Mesenchymal stem cell (in vitro differentiated cells and primary cell): ENCODE data around the gene RAD51. TPM values are rescaled to one million over a fixed set of nuclear protein-coding genes. Genes with fewer than 3 reads are reported as not detected.

Experiments used
- DNase-seq: peaks from one replicate; pipeline ENCODE4 v3.0.0-alpha.2; 2013
- H2AFZ ChIP-seq: one replicate; pipeline ENCODE4 v1.6.1; 2013; ENCODE audit warnings: low read depth, mild to moderate bottlenecking, control low read depth, inconsistent platforms, low read length, moderate library complexity
- H2AK5ac ChIP-seq: 2 replicates; pipeline ENCODE4 v1.6.1; 2013; ENCODE audit warnings: low read length, moderate library complexity, mild to moderate bottlenecking, inconsistent platforms; ENCODE audit not compliant: severe bottlenecking
- H2BK120ac ChIP-seq: one replicate; pipeline ENCODE4 v1.6.1; 2013; ENCODE audit warnings: low read depth, mild to moderate bottlenecking, inconsistent platforms, low read length, moderate library complexity
- H2BK12ac ChIP-seq, 2 experiments: one replicate each; pipeline ENCODE4 v1.6.1; 2013; ENCODE audit warnings: inconsistent platforms in 2 of 2, low read length in 2 of 2, mild to moderate bottlenecking in 2 of 2, moderate library complexity in 2 of 2, control low read depth in 1 of 2
- H2BK15ac ChIP-seq: one replicate; pipeline ENCODE4 v1.6.1; 2013; ENCODE audit warnings: mild to moderate bottlenecking, low read depth, inconsistent platforms; ENCODE audit not compliant: poor library complexity, severe bottlenecking
- H2BK5ac ChIP-seq: 2 replicates; pipeline ENCODE4 v1.6.1; 2013; ENCODE audit warnings: low read depth, mild to moderate bottlenecking, low read length, control low read depth, inconsistent platforms; ENCODE audit not compliant: poor library complexity, severe bottlenecking
- H3K14ac ChIP-seq, 2 experiments: one replicate each; pipeline ENCODE4 v1.6.1; 2013; ENCODE audit warnings: inconsistent platforms in 2 of 2, low read length in 2 of 2, control low read depth in 1 of 2, mild to moderate bottlenecking in 1 of 2, moderate library complexity in 1 of 2
- H3K18ac ChIP-seq, 2 experiments: one replicate each; pipeline ENCODE4 v1.6.1; 2013; ENCODE audit warnings: inconsistent platforms in 2 of 2, low read length in 2 of 2, control low read depth in 1 of 2, low read depth in 1 of 2, mild to moderate bottlenecking in 1 of 2
- H3K23ac ChIP-seq, 2 experiments: one replicate each; pipeline ENCODE4 v1.6.1; 2013; ENCODE audit warnings: inconsistent platforms in 2 of 2, low read length in 2 of 2, mild to moderate bottlenecking in 2 of 2, moderate library complexity in 2 of 2, control low read depth in 1 of 2
- H3K27ac ChIP-seq: 2 replicates; pipeline ENCODE4 v1.5.1; 2013; ENCODE audit warnings: mild to moderate bottlenecking, moderate library complexity, low read length, control low read depth, inconsistent platforms; ENCODE audit not compliant: poor library complexity, severe bottlenecking
- H3K27me3 ChIP-seq, 2 experiments: 2 replicates each; pipeline versions ENCODE4 v1.6.1 to v1.7.0; 2013; ENCODE audit warnings: low read length in 2 of 2, mild to moderate bottlenecking in 2 of 2, moderate library complexity in 2 of 2, control low read depth in 1 of 2, inconsistent platforms in 1 of 2; ENCODE audit not compliant: control insufficient read depth in 1 of 2, insufficient read depth in 1 of 2
- H3K36me3 ChIP-seq, 2 experiments: 2 replicates each; pipeline versions ENCODE4 v1.6.1 to v1.7.0; 2013; ENCODE audit warnings: low read length in 2 of 2, control low read depth in 1 of 2, inconsistent platforms in 1 of 2, low read depth in 1 of 2, mild to moderate bottlenecking in 1 of 2; ENCODE audit not compliant: insufficient read depth in 2 of 2, control insufficient read depth in 1 of 2
- H3K4ac ChIP-seq, 2 experiments: one replicate each; pipeline ENCODE4 v1.6.1; 2013; ENCODE audit warnings: inconsistent platforms in 2 of 2, low read length in 2 of 2, mild to moderate bottlenecking in 2 of 2, moderate library complexity in 2 of 2, control low read depth in 1 of 2, low read depth in 1 of 2
- H3K4me1 ChIP-seq: 2 replicates; pipeline ENCODE4 v1.6.1; 2013; ENCODE audit warnings: low read depth, low read length, control low read depth; ENCODE audit not compliant: control insufficient read depth, insufficient read depth
- H3K4me2 ChIP-seq: 2 replicates; pipeline ENCODE4 v1.6.1; 2013; ENCODE audit warnings: low read length, mild to moderate bottlenecking, inconsistent platforms; ENCODE audit not compliant: poor library complexity, severe bottlenecking
- H3K4me3 ChIP-seq, 2 experiments: 2 replicates each; pipeline versions ENCODE4 v1.5.1 to v1.7.0; 2013; ENCODE audit warnings: low read length in 2 of 2, mild to moderate bottlenecking in 2 of 2, control low read depth in 1 of 2, low read depth in 1 of 2; ENCODE audit not compliant: insufficient read depth in 1 of 2
- H3K79me1 ChIP-seq: replicated peaks from 2 replicates; pipeline ENCODE4 v1.6.1; 2013; ENCODE audit warnings: mild to moderate bottlenecking, control low read depth, low read length, inconsistent platforms; ENCODE audit not compliant: poor library complexity, severe bottlenecking
- H3K9ac ChIP-seq: 2 replicates; pipeline ENCODE4 v1.7.0; 2013; ENCODE audit warnings: mild to moderate bottlenecking, low read length, moderate library complexity
- H3K9me3 ChIP-seq: 2 replicates; pipeline ENCODE4 v1.7.0; 2013; ENCODE audit warnings: mild to moderate bottlenecking, low read length; ENCODE audit not compliant: control insufficient read depth
- H4K8ac ChIP-seq: one replicate; pipeline ENCODE4 v1.6.1; 2013; ENCODE audit warnings: inconsistent platforms, mild to moderate bottlenecking, low read length, moderate library complexity
- H4K91ac ChIP-seq: one replicate; pipeline ENCODE4 v1.6.1; 2013; ENCODE audit warnings: mild to moderate bottlenecking, low read length, inconsistent platforms
- WGBS: methylation state at CpG from one replicate; pipeline ENCODE4 v1.1.7; 2013; ENCODE audit warnings: mixed read lengths; 5-methylcytosine and 5-hydroxymethylcytosine counted together
- polyA plus RNA-seq, 2 experiments: library from polyadenylated mRNA; stranded (reverse); fragments of 200-250 nt; gene quantifications; one replicate each; pipeline ENCODE4 v1.2.3, GENCODE V29; 2013

The RAD51 gene
- polyA plus RNA-seq (2013, experiment 1 of 2), result 2.8 TPM
- 2.9 TPM for polyA plus RNA-seq (2013, experiment 2 of 2)

GRCh38 chr15:40694688-40695468, at the start of gene RAD51:
RAD51 (plus strand) TSS chr15:40695174; CDS start chr15:40698759, 3,585 bp downstream.
- Histone ChIP-seq H3K27ac (peak within 1 kb of the TSS; percentile 99), H2BK15ac (no peak within 1 kb of the TSS), H3K4me2 (peak within 1 kb of the TSS; percentile 95), H3K18ac (peak within 1 kb of the TSS; percentile 91 to 97), H2AK5ac (no peak within 1 kb of the TSS), H3K9ac (peak within 1 kb of the TSS; percentile 98), H3K14ac (peak within 1 kb of the TSS in 1 of 2 experiments; percentile 99), H4K8ac (peak within 1 kb of the TSS; percentile 94), H4K91ac (peak within 1 kb of the TSS; percentile 91), H3K4ac (peak within 1 kb of the TSS; percentile 91), H3K36me3 (peaks cover 6 to 13% of the 10 kb centered on the region in 2 experiments), H3K9me3 (no peaks in the 10 kb centered on the region), H2AFZ (peak within 1 kb of the TSS; percentile 92), H3K23ac (peak within 1 kb of the TSS in 1 of 2 experiments; percentile 91), H3K4me1 (peaks cover 9% of the 10 kb centered on the region), H2BK12ac (no peak within 1 kb of the TSS), H2BK120ac (no peak within 1 kb of the TSS), H3K4me3 (peak within 1 kb of the TSS; percentile 93 to 96), H3K27me3 (no peaks in the 10 kb centered on the region), H2BK5ac (peak within 1 kb of the TSS; percentile 52), H3K79me1 (peaks cover 11% of the 10 kb centered on the region)
- WGBS, result under 1% methylated on average over 60 of the region's 81 CpGs
- DNase-seq, result peak; percentile 97

- Histone ChIP-seq H3K4ac (no peak overlapping the region), H2BK12ac (no peak overlapping the region), H2AFZ (no peak overlapping the region), H4K8ac (no peak overlapping the region), H3K9ac (no peak overlapping the region), H3K9me3 (no peaks in the 10 kb centered on the region), H4K91ac (no peak overlapping the region), H3K23ac (no peak overlapping the region), H3K14ac (no peak overlapping the region), H3K4me2 (no peak overlapping the region), H3K36me3 (no peaks in the 10 kb centered on the region), H3K27me3 (no peaks in the 10 kb centered on the region), H2BK120ac (no peak overlapping the region), H3K79me1 (no peaks in the 10 kb centered on the region), H2BK15ac (no peak overlapping the region), H3K27ac (no peak overlapping the region), H2BK5ac (no peak overlapping the region), H3K18ac (no peak overlapping the region), H3K4me3 (no peak overlapping the region), H2AK5ac (no peak overlapping the region), H3K4me1 (no peaks in the 10 kb centered on the region)
- WGBS, result 100% methylated on average over 1 of the region's 1 CpG
- no peak for DNase-seq
Measured at GRCh38 chr15:40647523-40647922, 47.5 kb upstream of the RAD51 start.

- no peak overlapping the region for H2BK120ac ChIP-seq
- no peaks in the 10 kb centered on the region for H3K9me3 ChIP-seq
- H3K18ac ChIP-seq, result no peak overlapping the region
- H3K36me3 ChIP-seq, result no peaks in the 10 kb centered on the region
- H3K4me2 ChIP-seq, result no peak overlapping the region
- H2AK5ac ChIP-seq, result no peak overlapping the region
- H3K14ac ChIP-seq, result no peak overlapping the region
- H2BK15ac ChIP-seq, result no peak overlapping the region
- H3K27me3 ChIP-seq, result no peaks in the 10 kb centered on the region
- H4K8ac ChIP-seq, result no peak overlapping the region
- no peak overlapping the region for H2AFZ ChIP-seq
- no peak overlapping the region for H2BK5ac ChIP-seq
- no peak overlapping the region for H3K23ac ChIP-seq
- H2BK12ac ChIP-seq, result no peak overlapping the region
- H3K79me1 ChIP-seq, result no peaks in the 10 kb centered on the region
- no peak overlapping the region for H3K27ac ChIP-seq
- no peak overlapping the region for H3K4ac ChIP-seq
- H3K4me3 ChIP-seq, result no peak overlapping the region
- no peak overlapping the region for H3K9ac ChIP-seq
- no peak for DNase-seq
- no peak overlapping the region for H4K91ac ChIP-seq
- H3K4me1 ChIP-seq, result no peaks in the 10 kb centered on the region
Measured at GRCh38 chr15:40650479-40650878, 44.5 kb upstream of the RAD51 start.

DNA sequence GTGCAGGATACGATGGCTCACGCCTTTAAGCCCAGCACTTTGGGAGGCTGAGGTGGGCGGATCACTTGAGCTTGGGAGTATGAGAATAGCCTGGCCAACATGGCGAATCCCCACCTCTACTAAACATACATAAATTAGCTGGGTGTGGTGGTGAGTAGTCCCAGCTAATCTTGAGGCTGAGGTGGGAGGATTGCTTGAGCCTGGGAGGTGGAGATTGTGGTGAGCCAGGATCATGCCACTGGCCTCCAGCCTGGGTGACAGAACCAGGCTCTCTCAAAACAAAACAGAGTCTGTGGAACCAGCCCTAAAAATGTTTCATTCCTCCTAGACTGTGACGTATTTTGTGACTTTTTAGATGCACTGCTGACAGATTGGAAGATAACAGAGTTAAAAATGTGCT, 34.3 kb upstream of the RAD51 start:
- Histone ChIP-seq H3K4me2 (no peak overlapping the region), H3K4ac (no peak overlapping the region), H2BK15ac (no peak overlapping the region), H4K8ac (no peak overlapping the region), H2BK5ac (no peak overlapping the region), H3K18ac (no peak overlapping the region), H2BK12ac (no peak overlapping the region), H3K14ac (no peak overlapping the region), H3K27me3 (no peaks in the 10 kb centered on the region), H4K91ac (no peak overlapping the region), H3K9ac (no peak overlapping the region), H3K79me1 (no peaks in the 10 kb centered on the region), H3K4me3 (no peak overlapping the region), H3K9me3 (no peaks in the 10 kb centered on the region), H2AK5ac (no peak overlapping the region), H3K27ac (no peak overlapping the region), H2BK120ac (no peak overlapping the region), H3K36me3 (no peaks in the 10 kb centered on the region), H2AFZ (no peak overlapping the region), H3K23ac (no peak overlapping the region), H3K4me1 (no peaks in the 10 kb centered on the region)
- WGBS, result 97% methylated on average over 1 of the region's 5 CpGs
- DNase-seq, result no peak
